Urinary bladder (tissue), 4 donors: ENCODE data around the gene ZFHX3. TPM values are rescaled to one million over a fixed set of nuclear protein-coding genes. Genes with fewer than 3 reads are reported as not detected.

ENCODE experiments used
- DNase-seq: peaks from one replicate; pipeline ENCODE4 v3.0.0-alpha.2; 2015; ENCODE audit errors: extremely low spot score
- H3K27ac ChIP-seq: one replicate; pipeline ENCODE4 v1.5.1; 2013; ENCODE audit warnings: low read depth, mild to moderate bottlenecking, moderate library complexity
- H3K36me3 ChIP-seq: one replicate; pipeline ENCODE4 v1.6.1; 2013; ENCODE audit warnings: mild to moderate bottlenecking, moderate library complexity; ENCODE audit not compliant: insufficient read depth
- H3K4me1 ChIP-seq: one replicate; pipeline ENCODE4 v1.6.1; 2013; ENCODE audit warnings: mild to moderate bottlenecking, moderate library complexity; ENCODE audit not compliant: insufficient read depth
- H3K4me3 ChIP-seq: one replicate; pipeline ENCODE4 v1.5.1; 2013; ENCODE audit warnings: low read depth, low read length
- WGBS: extraction: QIAGEN DNeasy Blood & Tissue Kit; methylation state at CpG from one replicate; pipeline ENCODE4 v1.1.7; 2013; 5-methylcytosine and 5-hydroxymethylcytosine counted together
- polyA plus RNA-seq: library from polyadenylated mRNA; stranded (reverse); fragments of 200-250 nt; gene quantifications from one replicate; pipeline ENCODE4 v1.2.3, GENCODE V29; 2013
- total RNA-seq: library from RNA; depleted of rRNA; stranded (reverse); fragments of >200 nt; gene quantifications from one replicate; pipeline ENCODE4 v1.2.3, GENCODE V29; 2014
- donor health status: healthy with polysubstance abuse.
- donor health status: healthy.

The ZFHX3 gene
- total and polyA plus RNA-seq, 2 donors = 11.8 to 19.4 TPM

DNA sequence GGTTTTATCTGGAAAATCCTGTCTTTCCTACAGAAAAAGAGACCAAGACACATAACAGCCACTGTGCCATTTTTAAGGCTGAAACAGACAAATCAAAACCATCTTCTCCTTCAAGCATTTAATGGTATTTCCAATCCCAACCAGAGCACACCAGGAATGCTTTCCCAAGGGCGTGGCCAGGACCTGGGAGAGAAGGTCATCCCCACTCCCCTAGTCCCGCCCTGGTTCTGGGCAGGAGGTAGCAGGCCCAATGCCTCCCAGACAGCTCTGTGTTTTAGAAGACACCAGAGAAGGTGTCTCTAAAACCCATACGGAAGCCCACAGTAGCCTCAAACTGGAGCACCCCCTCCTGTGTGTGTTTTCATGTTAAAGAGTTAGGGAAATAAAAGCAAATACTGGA is 214.4 kb downstream of the ZFHX3 start:
- Histone ChIP-seq H3K4me3 (no peak overlapping the region), H3K4me1 (no peaks in the 10 kb centered on the region), H3K36me3 (no peaks in the 10 kb centered on the region), H3K27ac (no peak overlapping the region)
- no peak for DNase-seq
- WGBS = 96% methylated on average over 3 of the region's 3 CpGs

DNA sequence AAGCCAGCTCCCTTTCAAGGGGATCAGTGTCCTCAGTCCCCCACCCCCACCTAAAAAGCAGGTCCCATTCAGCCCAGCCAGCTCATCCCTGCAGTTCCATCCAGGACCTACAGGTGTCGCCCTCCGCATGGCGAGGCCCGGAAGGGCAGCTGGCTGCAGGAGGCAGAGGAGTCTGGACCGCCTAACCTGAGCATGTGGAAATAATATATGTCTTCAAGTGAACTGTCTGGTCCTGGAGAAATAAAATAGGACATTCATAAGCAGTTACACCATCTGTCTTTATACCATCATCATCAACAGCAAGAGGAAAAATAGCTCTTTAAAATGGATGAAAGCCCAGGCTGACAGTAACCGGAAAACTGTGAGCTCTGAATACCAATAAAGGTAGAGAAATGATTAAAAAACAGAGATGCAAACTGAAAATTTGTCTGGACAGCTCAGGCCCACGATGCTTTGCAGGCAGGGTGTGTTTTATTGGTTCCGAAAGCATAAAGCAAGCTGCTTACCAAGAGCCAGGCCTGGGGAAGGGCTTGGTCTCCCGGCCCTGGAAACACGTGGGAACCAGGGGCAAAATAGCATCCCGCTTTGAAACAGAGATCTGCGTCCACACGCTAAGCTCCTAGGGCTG is 215.2 kb downstream of the ZFHX3 start:
- Histone ChIP-seq H3K36me3 (no peaks in the 10 kb centered on the region), H3K4me1 (no peaks in the 10 kb centered on the region), H3K4me3 (no peak overlapping the region), H3K27ac (no peak overlapping the region)
- peak; percentile 51 for DNase-seq
- WGBS = 32% methylated on average over 13 of the region's 13 CpGs

DNA sequence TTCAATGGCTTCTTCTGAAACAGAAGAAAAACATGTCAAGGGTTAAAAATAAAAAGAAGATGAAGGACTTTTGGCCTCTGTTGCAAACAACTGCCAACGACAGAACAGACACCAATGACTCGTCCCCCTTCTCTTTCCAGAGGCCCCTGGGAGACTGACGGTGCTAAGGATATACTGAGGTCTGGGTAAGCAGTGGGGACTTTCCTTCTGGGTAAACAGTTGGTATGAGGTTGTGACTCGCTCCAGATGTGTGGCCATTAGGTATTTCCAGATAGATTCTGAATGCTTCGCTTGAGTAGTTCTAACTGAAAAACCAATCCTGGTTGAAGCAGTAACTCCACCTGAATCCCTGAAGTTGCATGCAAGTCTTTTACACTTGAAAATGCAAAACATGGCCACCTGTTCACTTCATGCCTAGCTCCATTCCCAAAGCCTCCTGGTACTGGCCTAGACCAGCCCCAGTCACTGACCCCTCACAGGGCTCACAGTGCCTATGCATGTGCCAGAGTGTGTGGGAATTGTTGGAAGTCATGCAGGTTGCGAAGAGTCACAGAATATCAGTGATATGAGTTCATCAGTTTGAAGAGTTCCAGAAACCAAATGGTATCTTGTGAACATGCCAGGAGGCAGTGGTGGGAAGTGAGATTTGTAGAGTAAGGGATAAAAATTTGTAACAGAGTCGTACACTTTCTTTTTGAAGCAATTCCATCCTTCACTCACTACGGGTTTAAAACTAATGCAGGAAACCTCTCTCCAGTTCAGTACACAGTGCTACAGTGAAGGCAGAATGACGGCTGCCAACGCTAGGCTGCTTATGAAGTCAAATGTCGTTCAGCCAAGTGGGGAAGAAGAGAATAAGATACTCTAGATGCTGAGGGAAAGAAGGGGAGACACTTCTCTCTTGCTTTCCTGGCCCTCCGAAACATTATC is 217.8 kb downstream of the ZFHX3 start:
- H3K27ac ChIP-seq = no peak overlapping the region
- DNase-seq = no peak
- no peaks in the 10 kb centered on the region for H3K4me1 ChIP-seq
- H3K4me3 ChIP-seq = no peak overlapping the region
- no peaks in the 10 kb centered on the region for H3K36me3 ChIP-seq
- WGBS = 65% methylated on average over 12 of the region's 12 CpGs

DNA sequence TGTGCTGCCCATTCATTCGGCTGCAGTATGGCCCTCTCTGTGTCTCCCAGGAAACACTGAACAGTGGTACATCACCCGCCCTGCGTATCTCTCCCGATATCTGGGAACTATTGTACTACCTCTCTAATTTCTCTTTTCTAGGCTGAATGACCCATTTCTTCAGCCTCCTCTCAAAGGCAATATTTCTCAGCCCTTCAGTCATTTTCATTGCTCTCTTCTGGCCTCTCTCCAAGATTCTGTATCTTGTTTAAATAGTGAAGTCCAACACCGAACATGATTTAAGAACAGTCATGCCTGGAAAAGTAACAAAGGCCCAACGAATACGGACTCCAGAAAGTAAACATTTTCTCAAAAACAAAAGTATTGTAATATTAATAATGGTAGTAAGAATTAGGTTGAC is 220.1 kb downstream of the ZFHX3 start:
- H3K4me1 ChIP-seq = no peaks in the 10 kb centered on the region
- no peak for DNase-seq

DNA sequence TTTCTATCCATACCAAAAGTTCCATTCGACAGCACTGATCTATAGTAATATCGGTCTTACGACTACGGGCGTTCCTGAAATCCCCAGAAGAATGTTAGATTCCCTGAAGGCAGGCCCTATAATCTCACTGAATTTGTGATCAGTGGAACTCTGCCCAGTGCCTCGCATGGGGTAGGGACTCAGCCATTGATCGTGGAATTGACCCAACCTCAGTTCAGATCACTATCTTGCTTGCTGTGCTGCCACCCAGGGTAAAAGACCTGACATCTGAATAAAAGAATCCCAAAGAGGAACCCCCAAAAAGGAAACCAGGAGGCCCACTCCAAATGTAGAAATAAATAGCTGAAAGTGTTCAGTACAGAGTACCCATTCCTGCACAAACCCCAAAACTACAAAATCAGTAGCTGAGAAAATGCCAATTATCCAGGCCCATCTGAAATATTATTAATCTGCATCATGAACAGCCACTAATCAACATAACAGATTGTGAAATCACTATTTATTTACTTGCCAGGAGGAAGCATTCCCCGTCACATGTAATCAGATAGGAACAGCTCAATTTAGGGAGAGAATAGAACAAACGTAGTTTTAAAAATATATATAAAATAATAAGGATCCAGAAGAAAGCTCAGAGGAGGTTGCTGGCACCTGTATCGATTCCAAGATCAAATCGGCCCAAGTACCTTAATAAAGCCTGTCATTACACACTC is 221.9 kb downstream of the ZFHX3 start:
- Histone ChIP-seq H3K27ac (no peak overlapping the region), H3K4me3 (no peak overlapping the region), H3K36me3 (no peaks in the 10 kb centered on the region), H3K4me1 (no peaks in the 10 kb centered on the region)
- no peak for DNase-seq
- WGBS = 89% methylated on average over 11 of the region's 11 CpGs

More for the DNA sequence above, 220.1 kb downstream of the ZFHX3 start:
- H3K27ac ChIP-seq = no peak overlapping the region
- 43% methylated on average over 7 of the region's 7 CpGs for WGBS
- no peak overlapping the region for H3K4me3 ChIP-seq
- no peaks in the 10 kb centered on the region for H3K36me3 ChIP-seq

DNA sequence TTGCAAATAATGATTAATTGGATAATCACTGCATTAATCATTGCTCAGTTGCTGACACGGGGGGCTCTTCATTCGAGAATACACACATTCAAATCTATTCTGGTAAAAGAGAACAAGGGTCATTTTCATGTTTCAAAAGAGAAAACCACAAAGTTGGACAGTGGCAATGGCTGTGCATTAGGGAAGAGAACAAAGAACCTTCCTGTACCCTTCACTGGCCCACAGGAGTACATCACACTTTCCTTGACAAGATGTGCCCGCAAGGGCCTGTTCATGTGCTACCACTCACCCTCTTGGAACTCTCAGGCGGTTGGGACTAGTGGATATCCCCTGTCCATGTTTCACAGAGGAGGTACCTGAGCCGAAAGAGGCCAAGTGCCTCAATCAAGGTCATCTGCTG is 223.2 kb downstream of the ZFHX3 start:
- no peak for DNase-seq
- H3K4me3 ChIP-seq = no peak overlapping the region
- 94% methylated on average over 5 of the region's 5 CpGs for WGBS
- H3K36me3 ChIP-seq = no peaks in the 10 kb centered on the region
- H3K4me1 ChIP-seq = no peaks in the 10 kb centered on the region
- no peak overlapping the region for H3K27ac ChIP-seq

DNA sequence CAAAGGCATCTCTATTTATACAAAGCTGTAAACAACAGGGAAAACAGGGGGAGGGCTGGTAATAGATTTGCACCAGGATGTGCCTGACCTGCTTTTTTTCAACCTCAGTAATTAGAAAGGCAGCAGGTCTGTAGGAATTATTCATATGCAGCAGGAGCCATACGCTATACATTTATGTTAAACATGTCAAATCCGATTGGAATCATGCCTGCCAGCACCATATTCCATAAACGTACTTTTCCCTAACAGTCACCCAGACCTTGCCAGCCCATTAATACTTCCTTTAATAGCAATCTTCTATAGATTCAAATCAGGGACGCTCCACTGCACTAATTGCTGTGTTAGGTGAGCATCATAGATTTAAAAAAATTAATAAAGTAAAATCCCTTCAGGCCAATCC is 223.9 kb downstream of the ZFHX3 start:
- Histone ChIP-seq H3K27ac (no peak overlapping the region), H3K4me1 (no peaks in the 10 kb centered on the region), H3K4me3 (no peak overlapping the region), H3K36me3 (no peaks in the 10 kb centered on the region)
- 82% methylated on average over 4 of the region's 4 CpGs for WGBS
- DNase-seq = no peak

DNA sequence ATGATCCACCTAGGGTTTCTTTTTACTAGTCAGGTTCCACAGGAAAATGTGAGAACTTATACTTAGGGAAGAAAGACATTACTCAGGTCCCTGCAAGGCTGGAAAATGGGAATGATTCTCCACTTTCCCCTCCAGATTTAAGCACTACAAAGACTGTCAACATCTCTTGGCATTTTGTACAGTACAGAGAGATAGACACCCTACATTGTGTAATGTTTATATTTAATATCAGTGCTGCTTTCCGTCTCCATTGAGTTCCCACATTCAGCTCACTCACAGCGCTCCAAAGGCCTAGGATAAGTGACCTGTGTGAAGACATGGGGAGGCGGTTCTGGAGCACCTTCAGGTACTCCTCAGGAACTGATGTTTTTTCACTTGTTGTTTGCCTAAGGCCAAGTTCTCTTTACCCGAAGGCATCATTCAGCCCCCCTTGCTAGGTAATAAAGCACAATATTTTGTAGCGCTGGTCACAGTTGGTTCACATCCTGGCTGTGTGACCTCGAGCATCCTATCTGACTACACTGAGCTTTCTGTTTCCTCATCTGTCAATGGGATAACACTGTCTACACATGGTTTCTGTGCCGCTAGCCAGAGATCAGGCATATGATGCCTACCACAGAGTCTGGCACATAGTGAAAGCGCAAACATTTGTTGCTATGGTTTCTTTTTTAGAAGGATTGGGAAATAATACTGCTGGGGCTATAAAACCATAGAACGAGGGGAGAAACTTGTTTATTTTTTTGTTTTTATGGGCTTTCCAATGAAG is 226.6 kb downstream of the ZFHX3 start:
- no peaks in the 10 kb centered on the region for H3K36me3 ChIP-seq
- no peak for DNase-seq
- H3K4me3 ChIP-seq = no peak overlapping the region
- H3K27ac ChIP-seq = no peak overlapping the region
- no peaks in the 10 kb centered on the region for H3K4me1 ChIP-seq
- 79% methylated on average over 9 of the region's 9 CpGs for WGBS

DNA sequence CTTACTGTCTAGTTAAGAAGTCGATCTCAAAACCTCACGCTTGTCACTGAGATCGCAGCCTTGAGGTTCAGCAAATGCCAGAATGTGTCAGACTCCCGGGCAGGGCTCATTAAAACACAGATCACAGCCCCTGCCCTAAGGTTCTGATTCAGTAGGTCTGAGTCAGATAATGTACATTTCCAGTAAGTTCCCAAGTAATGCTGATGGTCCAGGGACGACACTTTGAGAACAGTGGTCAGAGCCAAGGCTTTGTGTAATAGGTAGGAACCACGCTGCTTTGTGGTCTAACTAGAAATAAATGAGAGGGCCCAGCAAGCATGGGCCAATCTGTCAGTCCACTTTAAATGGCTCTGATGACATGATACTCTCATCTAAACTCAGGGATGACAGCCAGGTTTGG is 228.6 kb downstream of the ZFHX3 start:
- 85% methylated on average over 6 of the region's 6 CpGs for WGBS
- H3K27ac ChIP-seq = no peak overlapping the region
- no peak for DNase-seq
- no peaks in the 10 kb centered on the region for H3K4me1 ChIP-seq
- no peak overlapping the region for H3K4me3 ChIP-seq
- no peaks in the 10 kb centered on the region for H3K36me3 ChIP-seq

DNA sequence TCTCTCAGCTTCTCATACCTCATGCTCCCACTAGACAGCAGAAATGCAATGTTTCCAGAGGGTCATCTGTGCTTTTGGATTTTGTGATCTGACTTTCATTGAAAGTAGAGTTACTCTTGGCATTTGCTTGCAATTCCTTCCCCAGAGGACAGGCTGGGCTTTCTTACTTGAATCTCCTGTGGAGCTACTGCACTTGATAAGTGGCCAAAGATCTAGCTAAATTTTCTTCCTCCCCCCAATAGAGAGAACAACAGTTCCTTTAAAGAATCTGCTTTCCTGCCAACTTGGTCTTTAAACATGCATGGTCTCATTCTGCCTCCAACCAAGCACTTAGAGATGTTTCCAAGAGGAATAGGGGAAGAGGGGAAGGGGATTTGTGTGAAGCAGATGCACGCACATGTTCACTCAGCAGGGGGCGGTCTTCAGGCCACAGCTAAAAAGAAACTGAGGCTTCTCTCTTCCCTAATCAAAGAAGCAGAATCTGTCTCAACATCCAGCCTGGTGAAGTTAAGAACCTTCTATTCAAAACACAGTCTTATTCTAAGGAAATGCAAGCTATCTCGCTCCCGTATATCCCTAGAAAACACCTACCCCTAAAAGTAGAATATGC is 229.6 kb downstream of the ZFHX3 start:
- no peak overlapping the region for H3K27ac ChIP-seq
- no peak for DNase-seq
- H3K4me1 ChIP-seq = no peaks in the 10 kb centered on the region
- WGBS = 81% methylated on average over 4 of the region's 4 CpGs
- H3K36me3 ChIP-seq = no peaks in the 10 kb centered on the region
- H3K4me3 ChIP-seq = no peak overlapping the region

DNA sequence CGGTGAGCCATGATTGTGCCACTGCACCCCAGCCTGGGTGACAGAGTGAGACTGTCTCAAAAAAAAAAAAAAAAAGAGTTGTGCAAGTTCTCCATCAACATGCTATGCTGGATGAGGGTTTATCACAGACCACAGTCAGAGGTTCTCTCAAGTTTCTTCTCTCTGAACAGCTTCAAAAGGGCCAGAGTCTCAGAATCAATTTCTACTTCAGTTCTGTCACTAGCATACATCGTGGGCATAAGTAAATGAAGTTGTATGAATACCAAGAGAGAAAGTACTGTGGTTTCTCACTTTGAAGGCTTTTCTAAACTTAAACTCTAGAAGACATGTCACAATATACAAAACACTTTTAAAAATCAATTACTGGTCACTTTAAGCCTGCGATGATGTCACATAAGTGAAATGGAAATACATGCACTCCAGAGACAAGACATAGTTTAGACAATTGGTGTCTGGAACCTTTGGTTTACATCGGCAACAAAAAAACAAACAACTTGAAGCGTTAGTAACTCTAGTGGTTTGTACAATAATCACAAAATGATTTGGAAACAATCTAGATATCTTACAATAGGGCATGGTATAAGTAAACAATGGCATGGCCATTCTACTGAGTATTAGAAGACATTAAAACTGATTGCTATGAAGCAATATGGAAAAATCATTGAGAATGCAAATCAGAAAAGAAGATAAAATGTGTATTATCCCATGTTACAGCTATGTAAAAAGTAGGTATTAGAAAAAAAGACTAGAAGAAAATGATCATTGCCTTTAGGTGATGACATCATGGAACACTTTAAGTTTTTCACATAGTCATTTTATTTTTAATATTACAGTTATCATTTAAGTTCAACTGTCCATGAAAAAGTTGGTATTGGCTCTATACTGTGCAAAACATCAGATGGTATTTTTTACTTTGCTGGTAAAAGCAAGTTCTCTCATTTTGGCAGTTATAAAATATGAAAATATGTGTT is 232.3 kb downstream of the ZFHX3 start:
- no peak for DNase-seq
- H3K4me3 ChIP-seq = no peak overlapping the region
- no peaks in the 10 kb centered on the region for H3K4me1 ChIP-seq
- H3K27ac ChIP-seq = no peak overlapping the region
- H3K36me3 ChIP-seq = no peaks in the 10 kb centered on the region
- WGBS = 87% methylated on average over 5 of the region's 5 CpGs

DNA sequence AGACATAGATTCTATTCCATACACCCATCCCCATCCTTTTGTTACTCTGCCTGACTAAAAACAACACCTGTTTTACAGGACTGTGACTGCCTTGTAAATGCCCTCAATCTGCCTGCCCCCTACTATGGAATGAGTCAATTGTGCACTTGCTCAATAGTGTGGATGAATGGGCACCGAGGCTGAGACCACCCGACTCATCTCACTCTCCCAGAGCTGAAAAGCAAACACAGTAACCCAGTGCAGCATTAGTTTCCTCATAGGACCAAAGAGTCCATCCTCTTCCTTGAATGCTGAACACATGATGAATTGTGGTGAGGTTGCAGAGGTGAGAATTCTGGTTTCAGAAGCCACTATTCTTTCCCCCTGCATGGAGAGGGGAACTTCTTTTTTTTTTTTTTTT is 233.7 kb downstream of the ZFHX3 start:
- DNase-seq = no peak
- 75% methylated on average over 2 of the region's 2 CpGs for WGBS
- Histone ChIP-seq H3K27ac (no peak overlapping the region), H3K4me3 (no peak overlapping the region), H3K4me1 (no peaks in the 10 kb centered on the region), H3K36me3 (no peaks in the 10 kb centered on the region)
